ENCODE data around the gene IFNL3. TPM values are rescaled to one million over a fixed set of nuclear protein-coding genes. Genes with fewer than 3 reads are reported as not detected.
"Not testable (repeated sequence)": the region's sequence is repeated elsewhere in the genome, so short reads cannot be mapped to it uniquely, and the experiment has no call there.

IFNL3 gene
- total RNA-seq, 4 donors from 2014 or later, result not detected

GRCh38 chr19:39248806-39249205 is 4.0 kb upstream of the IFNL3 start, which contains the start of gene IFNL4:
Gene IFNL4 (minus strand): TSS chr19:39248856.
- Histone ChIP-seq H3K27me3 (peaks cover 0 to 16% of the 10 kb centered on the region in 2 donors), H3K9me3 (no peaks in the 10 kb centered on the region), H3K4me1 (peaks cover 0 to 14% (median 0%) of the 10 kb centered on the region in 4 donors), H3K4me3 (peak within 1 kb of the TSS in 2 of 4 donors; percentile 12 to 24), H3K27ac (no peak within 1 kb of the TSS), H3K36me3 (no peaks in the 10 kb centered on the region)
- TF ChIP-seq CTCF (IDR thresholded peaks at IDR 0.05), result no peak
- TF ChIP-seq POLR2A (IDR thresholded peaks at IDR 0.05), result no peak
- DNase-seq, result no peak

GRCh38 chr19:39247701-39248664 is 3.2 kb upstream of the IFNL3 start:
- DNase-seq, result no peak
- H3K4me3 ChIP-seq, result peak overlapping the region in 2 of 4 donors; percentile 12 to 24
- H3K27ac ChIP-seq, result no peak overlapping the region
- TF ChIP-seq CTCF (IDR thresholded peaks at IDR 0.05) (no peak), POLR2A (IDR thresholded peaks at IDR 0.05) (no peak)
- H3K4me1 ChIP-seq, result peaks cover 0 to 14% (median 0%) of the 10 kb centered on the region in 4 donors
- H3K27me3 ChIP-seq, result peaks cover 0 to 16% of the 10 kb centered on the region in 2 donors
- H3K36me3 ChIP-seq, result no peaks in the 10 kb centered on the region
- H3K9me3 ChIP-seq, result no peaks in the 10 kb centered on the region

- no peaks in the 10 kb centered on the region for H3K36me3 ChIP-seq
- DNase-seq, result peak in 2 of 3 donors; percentile 32 to 47
- peaks cover 0 to 16% of the 10 kb centered on the region in 2 donors for H3K27me3 ChIP-seq
- H3K4me1 ChIP-seq, result peaks cover 0 to 14% (median 0%) of the 10 kb centered on the region in 4 donors
- H3K4me3 ChIP-seq, result peak overlapping the region in 3 of 4 donors; percentile 6 to 24 (median 12)
- no peak for TF ChIP-seq CTCF (IDR thresholded peaks at IDR 0.05)
- TF ChIP-seq POLR2A (IDR thresholded peaks at IDR 0.05), result no peak
- H3K27ac ChIP-seq, result no peak overlapping the region
- no peaks in the 10 kb centered on the region for H3K9me3 ChIP-seq
These were observed 2.3 kb upstream of the IFNL3 start for GRCh38 chr19:39246951-39247669.

- not testable (repeated sequence) for H3K27ac ChIP-seq, H3K4me3 ChIP-seq, H3K36me3 ChIP-seq, DNase-seq, H3K9me3 ChIP-seq
- Histone ChIP-seq H3K4me1 (peaks cover 0 to 14% (median 0%) of the 10 kb centered on the region in 4 donors), H3K27me3 (peaks cover 0 to 16% of the 10 kb centered on the region in 2 donors)
These were observed 360 bp upstream of the IFNL3 start for GRCh38 chr19:39245166-39245565.

- H3K9me3 ChIP-seq, H3K27ac ChIP-seq, H3K4me3 ChIP-seq, DNase-seq, H3K36me3 ChIP-seq: not testable (repeated sequence)
- H3K4me1 ChIP-seq, result peaks cover 0 to 14% (median 0%) of the 10 kb centered on the region in 4 donors
- H3K27me3 ChIP-seq, result peaks cover 0 to 16% of the 10 kb centered on the region in 2 donors
These were observed 1.1 kb downstream of the IFNL3 start for GRCh38 chr19:39243741-39244140.

GRCh38 chr19:39240421-39240820 is 4.4 kb downstream of the IFNL3 start:
- H3K27ac ChIP-seq, result no peak overlapping the region
- H3K4me1 ChIP-seq, result peaks cover 0 to 7% (median 3%) of the 10 kb centered on the region in 4 donors
- no peaks in the 10 kb centered on the region for H3K9me3 ChIP-seq
- no peak for DNase-seq
- no peaks in the 10 kb centered on the region for H3K36me3 ChIP-seq
- no peaks in the 10 kb centered on the region for H3K27me3 ChIP-seq
- TF ChIP-seq POLR2A (IDR thresholded peaks at IDR 0.05) (no peak), CTCF (IDR thresholded peaks at IDR 0.05) (no peak)
- no peak overlapping the region for H3K4me3 ChIP-seq

Measured in Peyer's patch (tissue), 4 donors.